Amniotic epithelial cell (primary cell): ENCODE measurements around the gene NPB.

Source experiments
- DNase-seq: peaks from one replicate; pipeline ENCODE4 v3.0.0-alpha.2; 2010; ENCODE audit warnings: low read depth

NPB gene

GRCh38 chr17:81941484-81942166 is 39.6 kb downstream of the NPB start:
- DNase-seq, result no peak

- no peak for DNase-seq
Observed at GRCh38 chr17:81942167-81942553, 40.1 kb downstream of the NPB start.

GRCh38 chr17:81944858-81945257 is 42.8 kb downstream of the NPB start:
- DNase-seq, result no peak

GRCh38 chr17:81947189-81947588 is 45.2 kb downstream of the NPB start, which contains the start of gene MYADML2:
Gene MYADML2, minus strand, starts transcription at chr17:81947233. Its CDS starts 5,492 bp downstream, at chr17:81941741.
- no peak for DNase-seq

DNA sequence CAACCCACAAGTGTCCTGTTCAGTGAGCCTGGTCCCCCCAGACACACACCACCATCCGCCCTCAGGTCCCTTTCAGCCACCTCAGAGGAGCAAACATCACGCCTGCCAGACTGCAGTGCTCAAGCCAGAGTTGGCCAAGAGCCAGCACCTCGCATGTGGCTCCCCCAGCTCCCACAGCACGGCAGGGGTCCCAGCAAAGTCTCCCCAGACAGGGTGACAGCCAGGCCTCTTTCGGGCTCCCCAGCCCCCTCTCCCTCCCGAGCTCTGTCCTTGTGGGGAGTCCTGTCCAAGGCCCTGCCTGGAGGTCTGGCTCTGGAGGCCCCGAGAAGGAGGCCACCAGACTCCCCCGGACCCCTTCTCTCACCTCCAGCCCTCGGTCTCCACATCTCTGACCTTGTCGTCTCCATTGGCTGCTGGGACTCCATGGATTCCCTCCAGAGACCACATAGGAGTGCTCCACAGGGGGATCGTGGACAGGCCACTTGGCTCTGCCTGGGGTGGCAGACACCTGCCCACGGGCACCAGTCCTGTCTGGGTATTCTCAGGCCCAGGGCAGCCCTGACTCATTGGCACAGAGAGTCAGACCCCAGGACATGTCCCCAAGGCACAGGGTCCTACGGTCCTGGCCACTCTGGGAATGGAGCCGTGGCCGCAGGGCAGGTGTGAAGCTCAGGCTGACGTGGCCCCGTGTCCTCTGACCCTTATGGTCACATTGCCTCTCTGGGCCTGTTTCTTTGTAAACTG is 46.8 kb downstream of the NPB start:
- no peak for DNase-seq

GRCh38 chr17:81950501-81950900 is 48.5 kb downstream of the NPB start:
- no peak for DNase-seq

DNA sequence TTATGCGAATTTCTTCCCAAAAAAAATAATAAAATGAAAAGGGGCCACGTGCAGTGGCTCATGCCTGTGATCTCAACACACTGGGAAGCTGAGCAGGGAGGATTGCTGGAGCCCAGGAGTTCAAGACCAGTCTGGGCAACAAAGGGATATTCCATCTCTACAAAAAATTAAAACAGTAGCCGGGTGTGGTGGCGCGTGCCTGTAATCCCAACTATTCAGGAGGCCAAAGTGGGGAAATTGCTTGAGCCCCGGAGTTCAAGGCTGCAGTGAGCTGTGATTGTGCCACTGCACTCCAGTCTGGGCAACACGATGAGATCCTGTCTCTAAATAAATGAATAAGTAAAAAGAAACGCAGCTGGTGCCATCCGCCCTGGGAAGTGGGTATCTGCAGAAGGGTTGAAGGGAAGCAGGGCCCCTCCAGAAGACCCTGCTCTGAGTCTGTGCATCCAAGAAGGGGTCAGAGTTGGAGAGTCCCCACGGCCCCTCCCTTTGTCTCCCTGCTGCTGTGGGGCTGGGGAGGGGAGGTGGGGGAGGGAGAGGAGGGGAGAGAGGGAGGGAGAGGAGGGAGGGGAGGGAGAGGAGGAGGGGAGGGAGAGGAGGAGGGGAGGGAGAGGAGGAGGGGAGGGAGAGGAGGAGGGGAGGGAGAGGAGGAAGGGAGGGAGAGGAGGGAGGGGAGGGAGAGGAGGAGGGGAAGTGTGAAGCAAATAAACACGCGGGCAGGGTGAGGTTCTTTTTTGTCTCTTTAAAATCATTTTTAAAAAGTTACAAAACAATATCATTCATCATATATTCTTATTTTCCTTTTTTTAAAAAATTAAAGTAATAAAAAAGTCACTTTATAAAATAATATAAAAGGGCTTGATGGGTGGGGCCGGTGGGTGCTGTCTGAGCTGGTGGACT is 50.0 kb downstream of the NPB start:
- DNase-seq, result no peak
